ENCODE data around the gene ETS1.

The ETS1 gene

GRCh38 chr11:128456566-128457268 lies 130.6 kb downstream of the ETS1 start:
- H3K4me1 ChIP-seq (ENCODE audit: low read length): peaks cover 24% of the 10 kb centered on the region
- H3K79me2 ChIP-seq (ENCODE audit: low read length): no peaks in the 10 kb centered on the region
- H3K4me2 ChIP-seq (ENCODE audit: low read length): no peak overlapping the region
- H3K36me3 ChIP-seq (replicated peaks; ENCODE audit: low read depth, low read length): peaks cover 42% of the 10 kb centered on the region
- no peaks in the 10 kb centered on the region for H3K27me3 ChIP-seq (ENCODE audit: low read depth, low read length)
- TF ChIP-seq CTCF (IDR thresholded peaks at IDR 0.05; ENCODE audit: low read depth, low read length) (no peak), EZH2phosphoT487 (IDR thresholded peaks at IDR 0.05; ENCODE audit: low read depth) (no peak)
- H3K4me3 ChIP-seq (ENCODE audit: low read length): no peak overlapping the region
- no peaks in the 10 kb centered on the region for H3K9me3 ChIP-seq (ENCODE audit: insufficient read depth, low read length)
- H3K27ac ChIP-seq (ENCODE audit: low read length): no peak overlapping the region
- H2AFZ ChIP-seq (ENCODE audit: low read depth, low read length): no peak overlapping the region
- H3K9ac ChIP-seq (ENCODE audit: low read length): no peak overlapping the region
- H4K20me1 ChIP-seq (ENCODE audit: insufficient read depth, low read length): no peaks in the 10 kb centered on the region

- Histone ChIP-seq H3K9me3 (ENCODE audit: insufficient read depth, low read length) (no peaks in the 10 kb centered on the region), H3K27me3 (ENCODE audit: low read depth, low read length) (no peaks in the 10 kb centered on the region), H2AFZ (ENCODE audit: low read depth, low read length) (no peak overlapping the region), H3K36me3 (replicated peaks; ENCODE audit: low read depth, low read length) (peaks cover 34% of the 10 kb centered on the region), H3K9ac (ENCODE audit: low read length) (no peak overlapping the region), H3K79me2 (ENCODE audit: low read length) (no peaks in the 10 kb centered on the region), H3K4me2 (ENCODE audit: low read length) (no peak overlapping the region), H3K4me3 (ENCODE audit: low read length) (no peak overlapping the region), H3K27ac (ENCODE audit: low read length) (no peak overlapping the region), H4K20me1 (ENCODE audit: insufficient read depth, low read length) (no peaks in the 10 kb centered on the region), H3K4me1 (ENCODE audit: low read length) (peaks cover 33% of the 10 kb centered on the region)
- no peak for TF ChIP-seq EZH2phosphoT487 (IDR thresholded peaks at IDR 0.05; ENCODE audit: low read depth)
Observed at GRCh38 chr11:128455766-128456165, 131.6 kb downstream of the ETS1 start.

GRCh38 chr11:128453444-128454336 lies 133.7 kb downstream of the ETS1 start:
- Histone ChIP-seq H3K27ac (ENCODE audit: low read length) (no peak overlapping the region), H3K36me3 (replicated peaks; ENCODE audit: low read depth, low read length) (peaks cover 23% of the 10 kb centered on the region), H3K9ac (ENCODE audit: low read length) (no peak overlapping the region)

More at GRCh38 chr11:128453444-128454336, 133.7 kb downstream of the ETS1 start:
- H3K9me3 ChIP-seq (ENCODE audit: insufficient read depth, low read length): no peaks in the 10 kb centered on the region
- H2AFZ ChIP-seq (ENCODE audit: low read depth, low read length): no peak overlapping the region
- TF ChIP-seq EZH2phosphoT487 (IDR thresholded peaks at IDR 0.05; ENCODE audit: low read depth): no peak
- no peak for TF ChIP-seq CTCF (IDR thresholded peaks at IDR 0.05; ENCODE audit: low read depth, low read length)
- no peaks in the 10 kb centered on the region for H4K20me1 ChIP-seq (ENCODE audit: insufficient read depth, low read length)
- H3K4me1 ChIP-seq (ENCODE audit: low read length): peaks cover 36% of the 10 kb centered on the region
- H3K79me2 ChIP-seq (ENCODE audit: low read length): no peaks in the 10 kb centered on the region
- no peaks in the 10 kb centered on the region for H3K27me3 ChIP-seq (ENCODE audit: low read depth, low read length)
- no peak overlapping the region for H3K4me2 ChIP-seq (ENCODE audit: low read length)
- H3K4me3 ChIP-seq (ENCODE audit: low read length): no peak overlapping the region
